Osteoblast (primary cell): ENCODE data around the gene KRT27. TPM values are rescaled to one million over a fixed set of nuclear protein-coding genes. Genes with fewer than 3 reads are reported as not detected.
"Not testable (repeated sequence)": the region's sequence is repeated elsewhere in the genome, so short reads cannot be mapped to it uniquely, and the experiment has no call there.

ENCODE experiments used
- DNase-seq: peaks from one replicate; pipeline ENCODE4 v3.0.0; 2011; ENCODE audit warnings: low spot score, mixed read lengths; ENCODE audit not compliant: insufficient read length; ENCODE audit errors: missing footprints
- H2AFZ ChIP-seq: 2 replicates; pipeline ENCODE4 v1.6.0; 2011; ENCODE audit warnings: mild to moderate bottlenecking, low read length
- H3K27ac ChIP-seq: 2 replicates; pipeline ENCODE4 v1.5.1; 2011; ENCODE audit warnings: mild to moderate bottlenecking, low read depth, low read length, moderate library complexity
- H3K27me3 ChIP-seq: 2 replicates; pipeline ENCODE4 v1.6.0; 2012; ENCODE audit warnings: mild to moderate bottlenecking, control low read depth, inconsistent platforms, low read length, moderate library complexity; ENCODE audit not compliant: insufficient read depth
- H3K36me3 ChIP-seq: 2 replicates; pipeline ENCODE4 v1.5.1; 2011; ENCODE audit warnings: mild to moderate bottlenecking, low read length, control low read depth, moderate library complexity; ENCODE audit not compliant: insufficient read depth
- H3K4me1 ChIP-seq: 2 replicates; pipeline ENCODE4 v1.5.1; 2011; ENCODE audit warnings: mild to moderate bottlenecking, low read length, control low read depth, moderate library complexity; ENCODE audit not compliant: insufficient read depth
- H3K4me2 ChIP-seq: 2 replicates; pipeline ENCODE4 v1.6.0; 2011; ENCODE audit warnings: mild to moderate bottlenecking, low read length; ENCODE audit not compliant: insufficient read depth
- H3K4me3 ChIP-seq: fragments of 200-600 bp; sonication (generic); 3 replicates; pipeline ENCODE4 v1.5.1; 2012; ENCODE audit warnings: mild to moderate bottlenecking, low read length, inconsistent platforms; ENCODE audit not compliant: insufficient read depth
- H3K79me2 ChIP-seq: 2 replicates; pipeline ENCODE4 v1.6.0; 2012; ENCODE audit warnings: mild to moderate bottlenecking, low read length, control low read depth, inconsistent platforms; ENCODE audit not compliant: insufficient read depth
- H3K9me3 ChIP-seq: 2 replicates; pipeline ENCODE4 v1.5.1; 2011; ENCODE audit warnings: low read depth, low read length, control low read depth
- H4K20me1 ChIP-seq: 2 replicates; pipeline ENCODE4 v1.6.0; 2012; ENCODE audit warnings: mild to moderate bottlenecking, low read length, control low read depth; ENCODE audit not compliant: insufficient read depth
- total RNA-seq: library from RNA; depleted of rRNA; stranded (reverse); fragments of >200 nt; gene quantifications from 2 replicates; pipeline ENCODE4 v1.2.3, GENCODE V29; 2012
- TF ChIP-seq, protein P1 (sequence below): IDR thresholded peaks from 2 replicates; pipeline ENCODE4 v1.5.1; 2011; ENCODE audit warnings: mild to moderate bottlenecking, low read depth, low read length, moderate library complexity; ENCODE audit errors: extremely low read depth

KRT27 gene
- total RNA-seq, 1 donor, result not detected

DNA sequence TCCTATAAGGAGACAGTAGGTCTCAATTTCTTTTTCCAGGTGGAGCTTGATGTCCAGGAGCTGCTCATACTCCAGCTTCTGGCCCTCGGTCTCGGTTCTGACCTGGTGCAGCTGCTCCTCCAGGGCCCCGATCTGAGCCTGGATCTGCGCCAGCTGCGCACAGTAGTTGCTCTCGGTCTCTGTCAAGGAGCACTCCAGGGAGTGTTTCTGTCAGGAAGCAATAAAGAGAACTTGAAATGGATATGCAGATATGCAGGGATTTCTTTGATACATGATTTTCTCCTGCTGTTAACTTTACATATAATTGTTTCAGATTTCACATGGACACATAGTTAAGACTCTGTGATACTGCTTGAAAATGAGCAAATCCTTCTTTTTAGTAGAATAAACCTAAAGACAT lies 32.0 kb downstream of the KRT27 start:
- Histone ChIP-seq H3K27me3 (peaks cover 41% of the 10 kb centered on the region), H2AFZ (no peak overlapping the region), H3K9me3 (no peaks in the 10 kb centered on the region), H3K4me3 (no peak overlapping the region), H3K36me3 (no peaks in the 10 kb centered on the region), H3K4me1 (no peaks in the 10 kb centered on the region), H4K20me1 (no peaks in the 10 kb centered on the region), H3K79me2 (no peaks in the 10 kb centered on the region), H3K4me2 (no peak overlapping the region), H3K27ac (no peak overlapping the region)
- DNase-seq, result no peak
- TF ChIP-seq, protein P1, sequence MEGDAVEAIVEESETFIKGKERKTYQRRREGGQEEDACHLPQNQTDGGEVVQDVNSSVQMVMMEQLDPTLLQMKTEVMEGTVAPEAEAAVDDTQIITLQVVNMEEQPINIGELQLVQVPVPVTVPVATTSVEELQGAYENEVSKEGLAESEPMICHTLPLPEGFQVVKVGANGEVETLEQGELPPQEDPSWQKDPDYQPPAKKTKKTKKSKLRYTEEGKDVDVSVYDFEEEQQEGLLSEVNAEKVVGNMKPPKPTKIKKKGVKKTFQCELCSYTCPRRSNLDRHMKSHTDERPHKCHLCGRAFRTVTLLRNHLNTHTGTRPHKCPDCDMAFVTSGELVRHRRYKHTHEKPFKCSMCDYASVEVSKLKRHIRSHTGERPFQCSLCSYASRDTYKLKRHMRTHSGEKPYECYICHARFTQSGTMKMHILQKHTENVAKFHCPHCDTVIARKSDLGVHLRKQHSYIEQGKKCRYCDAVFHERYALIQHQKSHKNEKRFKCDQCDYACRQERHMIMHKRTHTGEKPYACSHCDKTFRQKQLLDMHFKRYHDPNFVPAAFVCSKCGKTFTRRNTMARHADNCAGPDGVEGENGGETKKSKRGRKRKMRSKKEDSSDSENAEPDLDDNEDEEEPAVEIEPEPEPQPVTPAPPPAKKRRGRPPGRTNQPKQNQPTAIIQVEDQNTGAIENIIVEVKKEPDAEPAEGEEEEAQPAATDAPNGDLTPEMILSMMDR, result no peak

DNA sequence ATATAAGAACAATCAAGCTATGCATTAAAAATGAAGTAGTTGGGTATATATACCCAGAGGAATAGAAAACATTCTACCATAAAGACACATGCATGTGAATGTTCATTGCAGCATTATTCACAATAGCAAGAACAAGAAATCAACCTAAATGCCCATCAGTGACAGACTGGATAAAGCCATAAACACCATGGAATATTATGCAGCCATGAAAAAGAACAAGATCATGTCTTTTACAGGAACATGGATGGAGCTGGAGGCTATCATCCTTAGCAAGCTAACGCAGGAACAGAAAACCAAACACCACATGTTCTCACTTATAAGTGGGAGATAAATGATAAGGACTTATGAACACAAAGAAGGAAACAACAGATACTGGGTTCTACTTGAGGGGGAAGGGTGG lies 33.7 kb downstream of the KRT27 start:
- DNase-seq, H3K4me2 ChIP-seq, H3K9me3 ChIP-seq, H3K36me3 ChIP-seq, H2AFZ ChIP-seq, H3K79me2 ChIP-seq, H4K20me1 ChIP-seq, H3K27ac ChIP-seq, H3K4me3 ChIP-seq, H3K4me1 ChIP-seq: not testable (repeated sequence)
- H3K27me3 ChIP-seq, result peaks cover 36% of the 10 kb centered on the region

DNA sequence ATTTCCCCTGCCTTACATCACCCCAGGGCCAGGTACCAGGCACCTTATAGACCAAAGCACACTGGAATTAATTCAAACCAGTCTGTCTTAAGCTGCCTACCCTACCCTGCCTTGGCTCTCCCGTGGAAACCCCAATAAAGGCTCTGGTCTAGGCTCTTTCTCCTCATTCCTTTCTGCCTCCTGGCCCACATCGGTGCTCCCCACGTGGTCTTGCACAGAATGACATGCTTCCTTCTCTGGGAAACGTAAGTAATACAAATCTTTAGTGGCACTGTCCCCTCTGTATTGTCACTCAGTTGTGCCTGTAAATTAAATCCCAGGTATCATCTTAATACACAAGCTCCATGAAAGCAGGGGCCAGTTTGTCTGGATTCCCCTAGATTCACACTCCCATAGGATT lies 43.8 kb downstream of the KRT27 start:
- Histone ChIP-seq H3K27me3 (peaks cover 31% of the 10 kb centered on the region), H3K4me3 (no peak overlapping the region)
- TF ChIP-seq, protein P1, result no peak

DNA sequence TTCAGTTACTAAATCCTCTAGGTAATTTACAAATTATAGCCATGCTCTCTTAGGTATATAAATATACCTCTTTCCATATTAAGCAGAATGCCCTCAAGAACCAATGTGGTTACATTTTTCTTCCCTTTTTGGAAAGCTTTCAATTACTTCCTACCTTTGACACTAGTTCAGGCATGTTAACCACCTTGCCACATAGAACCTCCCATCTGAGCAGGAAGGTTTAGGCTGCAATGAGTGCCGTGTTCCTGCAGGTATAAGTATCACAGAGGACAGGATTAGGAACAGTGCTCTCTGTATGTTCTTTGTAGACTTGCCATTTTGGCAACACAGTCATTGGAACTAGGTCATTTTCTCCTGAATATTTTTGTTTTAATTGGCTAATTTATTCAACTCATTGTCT lies 47.3 kb downstream of the KRT27 start:
- H3K9me3 ChIP-seq, result no peaks in the 10 kb centered on the region
- TF ChIP-seq, protein P1, result no peak

More for the DNA sequence above, 43.8 kb downstream of the KRT27 start:
- H3K4me1 ChIP-seq, result no peaks in the 10 kb centered on the region
- H3K9me3 ChIP-seq, result peaks cover 4% of the 10 kb centered on the region
- no peaks in the 10 kb centered on the region for H3K36me3 ChIP-seq
- no peak overlapping the region for H3K27ac ChIP-seq
- no peaks in the 10 kb centered on the region for H4K20me1 ChIP-seq
- DNase-seq, result no peak
- H3K4me2 ChIP-seq, result no peak overlapping the region
- no peaks in the 10 kb centered on the region for H3K79me2 ChIP-seq
- H2AFZ ChIP-seq, result no peak overlapping the region

More for the DNA sequence above, 47.3 kb downstream of the KRT27 start:
- Histone ChIP-seq H3K27me3 (peaks cover 36% of the 10 kb centered on the region), H3K4me2 (no peak overlapping the region), H3K4me3 (no peak overlapping the region), H3K4me1 (no peaks in the 10 kb centered on the region), H4K20me1 (no peaks in the 10 kb centered on the region), H3K79me2 (no peaks in the 10 kb centered on the region), H3K27ac (no peak overlapping the region), H2AFZ (no peak overlapping the region), H3K36me3 (no peaks in the 10 kb centered on the region)
- DNase-seq, result no peak
